ENCODE measurements around the gene RPL15.

DNA sequence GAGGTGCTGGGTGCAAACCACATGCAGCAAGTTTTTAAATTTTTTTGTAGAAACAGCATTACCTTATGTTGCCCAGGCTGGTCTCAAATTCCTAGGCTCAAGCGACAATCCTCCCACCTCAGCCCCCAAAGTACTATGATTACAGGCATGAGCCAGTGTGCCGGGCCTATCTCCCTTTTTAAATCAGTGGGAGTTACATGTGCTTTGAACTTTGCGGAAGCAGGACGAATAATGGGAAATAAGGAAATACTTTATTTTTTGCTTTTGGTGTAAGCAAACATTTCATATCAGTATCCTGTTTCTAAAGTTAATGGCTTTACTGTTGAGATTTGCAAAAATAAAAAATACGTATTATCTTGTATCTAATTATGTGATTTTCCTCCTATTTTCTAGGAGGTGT is 37.2 kb downstream of the RPL15 start:
- TF ChIP-seq POLR2A (IDR thresholded peaks at IDR 0.05) (no peak), POLR2AphosphoS5 (IDR thresholded peaks at IDR 0.05) (no peak)
- TF ChIP-seq, protein P1, sequence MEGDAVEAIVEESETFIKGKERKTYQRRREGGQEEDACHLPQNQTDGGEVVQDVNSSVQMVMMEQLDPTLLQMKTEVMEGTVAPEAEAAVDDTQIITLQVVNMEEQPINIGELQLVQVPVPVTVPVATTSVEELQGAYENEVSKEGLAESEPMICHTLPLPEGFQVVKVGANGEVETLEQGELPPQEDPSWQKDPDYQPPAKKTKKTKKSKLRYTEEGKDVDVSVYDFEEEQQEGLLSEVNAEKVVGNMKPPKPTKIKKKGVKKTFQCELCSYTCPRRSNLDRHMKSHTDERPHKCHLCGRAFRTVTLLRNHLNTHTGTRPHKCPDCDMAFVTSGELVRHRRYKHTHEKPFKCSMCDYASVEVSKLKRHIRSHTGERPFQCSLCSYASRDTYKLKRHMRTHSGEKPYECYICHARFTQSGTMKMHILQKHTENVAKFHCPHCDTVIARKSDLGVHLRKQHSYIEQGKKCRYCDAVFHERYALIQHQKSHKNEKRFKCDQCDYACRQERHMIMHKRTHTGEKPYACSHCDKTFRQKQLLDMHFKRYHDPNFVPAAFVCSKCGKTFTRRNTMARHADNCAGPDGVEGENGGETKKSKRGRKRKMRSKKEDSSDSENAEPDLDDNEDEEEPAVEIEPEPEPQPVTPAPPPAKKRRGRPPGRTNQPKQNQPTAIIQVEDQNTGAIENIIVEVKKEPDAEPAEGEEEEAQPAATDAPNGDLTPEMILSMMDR (IDR thresholded peaks at IDR 0.05): no peak

Data from sigmoid colon (tissue), 4 donors.